ENCODE results near the gene RIOK3. TPM values are rescaled to one million over a fixed set of nuclear protein-coding genes. Genes with fewer than 3 reads are reported as not detected.
A peak's percentile ranks its signal among the peaks of the same experiment; 100 is the strongest.

The RIOK3 gene
- polyA plus RNA-seq, 2 of the 4 experiments (the other 2 are of a cell fraction) = 25.3 to 43.3 TPM

- TF ChIP-seq BCL3 (IDR thresholded peaks at IDR 0.05) (no peak), SMC3 (IDR thresholded peaks at IDR 0.05) (no peak), RCOR1 (IDR thresholded peaks at IDR 0.05; ENCODE audit: low read depth, low read length) (no peak)
Observed at GRCh38 chr18:23405636-23406035, 47.5 kb upstream of the RIOK3 start (continued).

GRCh38 chr18:23406271-23406787 lies 46.8 kb upstream of the RIOK3 start:
- ATAC-seq (peak; percentile 56 to 66; a peak in 4 of 6 replicates), DNase-seq (ENCODE audit: low read depth in 1 of 2, low spot score in 1 of 2) (peak in 1 of 2 experiments; percentile 57), FAIRE-seq (no peak)
- ChIA-PET POLR2A (interaction anchor here (1.0 kb wide), 1 partner anchor 26 kb away, joined by 3 read pairs; no protein-coding TSS in a partner anchor), CTCF (interaction anchor here (1.2 to 2.5 kb wide), 2 partner anchors 275 to 329 kb away, joined by 3 to 8 read pairs; no protein-coding TSS in a partner anchor)
- H3K4me3 ChIP-seq = no peak overlapping the region
- peaks cover 32% of the 10 kb centered on the region for H3K4me1 ChIP-seq
- peak overlapping the region; percentile 51 for H3K4me2 ChIP-seq
- peak overlapping the region; percentile 40 to 57; a peak in 4 of 6 replicates for H3K27ac ChIP-seq
- H3K9me3 ChIP-seq = no peaks in the 10 kb centered on the region
- WGBS (ENCODE audit: missing lambda C conversion rate) = 20% methylated on average over 2 of the region's 2 CpGs
- TF ChIP-seq RARB (CRISPR knock-in tag; IDR thresholded peaks at IDR 0.05) = no peak
- no peak for TF ChIP-seq MAX (IDR thresholded peaks at IDR 0.05)
- TF ChIP-seq CHD2 (IDR thresholded peaks at IDR 0.05; ENCODE audit: low read length, partially characterized antibody) = no peak
- no peak for TF ChIP-seq MAFK (IDR thresholded peaks at IDR 0.05; ENCODE audit: partially characterized antibody)
- TF ChIP-seq HEYL (CRISPR knock-in tag; IDR thresholded peaks at IDR 0.05) = no peak
- TF ChIP-seq HOXA7 (CRISPR knock-in tag; IDR thresholded peaks at IDR 0.05) = no peak

GRCh38 chr18:23412351-23412964 lies 40.6 kb upstream of the RIOK3 start:
- peak in 1 of 2 experiments; percentile 50; a peak in 2 of 6 replicates for ATAC-seq
- Histone ChIP-seq H3K9me3 (no peaks in the 10 kb centered on the region), H3K4me3 (no peak overlapping the region), H3K4me1 (peaks cover 6% of the 10 kb centered on the region; the same call in 1 of the 3 replicates), H3K4me2 (no peak overlapping the region), H3K27ac (no peak overlapping the region)
- POLR2A ChIA-PET = interaction anchor here (1.0 kb wide), 1 partner anchor 278 kb away, joined by 3 read pairs; no protein-coding TSS in a partner anchor
- 44% methylated on average over 3 of the region's 3 CpGs for WGBS (ENCODE audit: missing lambda C conversion rate)
- FAIRE-seq = no peak
- no peak for DNase-seq (ENCODE audit: low read depth in 1 of 2, low spot score in 1 of 2)
- CTCF ChIA-PET = interaction anchor here (0.6 to 4.2 kb wide), 20 partner anchors 10 to 1082 kb away, joined by 3 to 35 read pairs (median 4); partner anchors contain the start of gene RBBP8
- TF ChIP-seq EHMT2 (IDR thresholded peaks at IDR 0.05; ENCODE audit: low read depth) = no peak
- no peak for TF ChIP-seq CHD4 (IDR thresholded peaks at IDR 0.05; ENCODE audit: borderline replicate concordance)
- no peak for TF ChIP-seq JUN (IDR thresholded peaks at IDR 0.05)
- no peak for TF ChIP-seq PHF8 (IDR thresholded peaks at IDR 0.05; ENCODE audit: borderline replicate concordance, low read depth)
- no peak for TF ChIP-seq HOXA7 (CRISPR knock-in tag; IDR thresholded peaks at IDR 0.05)

GRCh38 chr18:23415515-23415914 lies 37.6 kb upstream of the RIOK3 start:
- H3K4me2 ChIP-seq = no peak overlapping the region
- 100% methylated on average over 4 of the region's 4 CpGs for WGBS (ENCODE audit: missing lambda C conversion rate)
- TF ChIP-seq CBX8 (IDR thresholded peaks at IDR 0.05) (no peak), EHF (CRISPR knock-in tag; IDR thresholded peaks at IDR 0.05) (no peak), RNF2 (IDR thresholded peaks at IDR 0.05; ENCODE audit: borderline replicate concordance, low read depth) (no peak), POLR2AphosphoS2 (conservative IDR thresholded peaks at IDR 0.05; ENCODE audit: low read length) (no peak), ZSCAN20 (CRISPR knock-in tag; IDR thresholded peaks at IDR 0.05) (no peak), HMGXB4 (CRISPR knock-in tag; IDR thresholded peaks at IDR 0.05; ENCODE audit: borderline replicate concordance) (no peak), NPAS2 (CRISPR knock-in tag; IDR thresholded peaks at IDR 0.05; ENCODE audit: borderline replicate concordance) (no peak), PBX3 (IDR thresholded peaks at IDR 0.05) (no peak), MAX (IDR thresholded peaks at IDR 0.05) (no peak), TFCP2L1 (CRISPR knock-in tag; IDR thresholded peaks at IDR 0.05) (no peak), RAD21 (conservative IDR thresholded peaks at IDR 0.05 in 1 of 2, IDR thresholded peaks at IDR 0.05 in 1 of 2) (no peak), NFE2L2 (conservative IDR thresholded peaks at IDR 0.05; ENCODE audit: low read length) (no peak), MAFK (IDR thresholded peaks at IDR 0.05; ENCODE audit: partially characterized antibody) (no peak), BHLHE40 (IDR thresholded peaks at IDR 0.05; ENCODE audit: low read depth, low read length) (no peak)
- ChIA-PET POLR2A (no interaction called here), CTCF (interaction anchor here (0.5 to 1.9 kb wide), 4 partner anchors 36 to 563 kb away, joined by 3 to 7 read pairs (median 4); no protein-coding TSS in a partner anchor)
- H3K4me1 ChIP-seq = no peaks in the 10 kb centered on the region
- ATAC-seq (no peak), FAIRE-seq (no peak), DNase-seq (ENCODE audit: low read depth in 1 of 2, low spot score in 1 of 2) (no peak)
- no peaks in the 10 kb centered on the region for H3K9me3 ChIP-seq
- H3K4me3 ChIP-seq = no peak overlapping the region
- H3K27ac ChIP-seq = no peak overlapping the region

Data from A549 (cell line).